HepG2 (cell line): ENCODE measurements around the gene ATP10A. TPM values are rescaled to one million over a fixed set of nuclear protein-coding genes. Genes with fewer than 3 reads are reported as not detected.

Experiments
- ATAC-seq: fragments of 200-7000 bp; cut with Tn5 transposase; 3 replicates; pipeline ENCODE4 v1.9.1; 2020; ENCODE audit warnings: mild to moderate bottlenecking, moderate library complexity
- BruUV-seq: library from RNA; stranded (reverse); fragments of 400-500 nt; replicated peaks from 2 replicates; lab custom pipeline; 2021; lab: Mats Ljungman, UMichigan
- CTCF ChIA-PET: fragments of 300-600 bp; formaldehyde crosslinking; extraction: SDS; loops from one replicate; lab custom pipeline; 2021; ENCODE audit warnings: low total read pairs, inconsistent platforms, low intra/inter-chr PET ratio; lab: Yijun Ruan, JAX
- POLR2A ChIA-PET: fragments of 350-600 bp; sonication (Branson Sonifier 250); formaldehyde crosslinking; loops from one replicate; lab custom pipeline; 2020; ENCODE audit warnings: antibody characterized with exemption, inconsistent platforms; lab: Yijun Ruan, JAX
- DNase-seq: peaks from one replicate; pipeline ENCODE4 v3.0.0-alpha.2; 2015; ENCODE audit warnings: low spot score
- FAIRE-seq: peaks from 3 replicates; lab custom pipeline; 2011; peaks lifted over from hg19 to GRCh38; lab: Jason Lieb, UNC
- H2AFZ ChIP-seq: one replicate; pipeline ENCODE4 v1.6.1; 2011; ENCODE audit warnings: low read length, inconsistent platforms
- H3K27ac ChIP-seq: fragments of 300-600 bp; 3 replicates; pipeline ENCODE4 v1.8.0; 2011; ENCODE audit warnings: mixed run types, mild to moderate bottlenecking, mixed read lengths, low read length, inconsistent platforms; ENCODE audit not compliant: insufficient read depth; ENCODE audit errors: extremely low read length
- H3K27me3 ChIP-seq, 2 experiments: fragments of 200-600 bp in 1 of 2; 2 replicates in 1 of 2; 3 replicates in 1 of 2; pipeline versions ENCODE4 v1.6.0 to v1.8.0; 2011; ENCODE audit warnings: low read length in 2 of 2, mild to moderate bottlenecking in 2 of 2, moderate library complexity in 2 of 2, inconsistent platforms in 1 of 2; ENCODE audit not compliant: insufficient read depth in 2 of 2, control insufficient read depth in 1 of 2
- H3K36me3 ChIP-seq, 2 experiments: fragments of 200-600 bp in 1 of 2; replicated peaks in 1 of 2; 2 replicates in 1 of 2; 3 replicates in 1 of 2; pipeline versions ENCODE4 v1.5.1 to v1.8.0; 2011; ENCODE audit warnings: low read length in 2 of 2, inconsistent platforms in 1 of 2; ENCODE audit not compliant: insufficient read depth in 2 of 2, control insufficient read depth in 1 of 2
- H3K4me1 ChIP-seq: 2 replicates; pipeline ENCODE4 v1.5.1; 2012; ENCODE audit warnings: low read length, inconsistent platforms; ENCODE audit not compliant: insufficient read depth
- H3K4me2 ChIP-seq: 2 replicates; pipeline ENCODE4 v1.6.0; 2011; ENCODE audit warnings: low read depth, low read length, inconsistent platforms
- H3K4me3 ChIP-seq, 3 experiments: fragments of 200-600 bp in 1 of 3; sonication (generic), shearing (Covaris generic) in 1 of 3; replicated peaks in 1 of 3; 2 replicates each; pipeline ENCODE4 v1.5.1; 2011 to 2016; ENCODE audit warnings: low read length in 3 of 3, inconsistent platforms in 2 of 3, low read depth in 2 of 3, mild to moderate bottlenecking in 2 of 3, control low read depth in 1 of 3, mixed read lengths in 1 of 3; ENCODE audit not compliant: insufficient read depth in 1 of 3
- H3K79me2 ChIP-seq: one replicate; pipeline ENCODE4 v1.6.1; 2011; ENCODE audit warnings: low read length, inconsistent platforms; ENCODE audit not compliant: insufficient read depth
- H3K9ac ChIP-seq: 2 replicates; pipeline ENCODE4 v1.6.0; 2011; ENCODE audit warnings: mild to moderate bottlenecking, low read depth, low read length, inconsistent platforms; ENCODE audit not compliant: insufficient read depth
- H3K9me3 ChIP-seq: 2 replicates; pipeline ENCODE4 v1.5.1; 2012; ENCODE audit warnings: mild to moderate bottlenecking, low read length
- H4K20me1 ChIP-seq: 2 replicates; pipeline ENCODE4 v1.6.0; 2011; ENCODE audit warnings: inconsistent platforms, mild to moderate bottlenecking, low read length, moderate library complexity; ENCODE audit not compliant: insufficient read depth
- ATF4 ChIP-seq, 2 experiments: fragments of 450-650 bp in 1 of 2; sonication (generic) in 1 of 2; formaldehyde crosslinking; IDR thresholded peaks; 2 replicates each; pipeline versions ENCODE4 v1.5.0 to v1.8.0; 2020 to 2022; ENCODE audit warnings: mild to moderate bottlenecking in 1 of 2, missing genetic modification reagents in 1 of 2
- CBX1 ChIP-seq: IDR thresholded peaks from one replicate; pipeline ENCODE4 v1.6.1; 2016; ENCODE audit warnings: antibody characterized with exemption, low read depth
- FOXA3 ChIP-seq: IDR thresholded peaks from 2 replicates; pipeline ENCODE4 v1.6.1; 2016; ENCODE audit warnings: missing genetic modification reagents, missing compliant biosample characterization
- GTF2F1 ChIP-seq: fragments of 150-350 bp; IDR thresholded peaks from 2 replicates; pipeline ENCODE4 v1.6.1; 2014; ENCODE audit warnings: low read length
- HDAC6 ChIP-seq: fragments of 200-600 bp; sonication (generic); IDR thresholded peaks from 2 replicates; pipeline ENCODE4 v1.7.0; 2017; ENCODE audit warnings: mild to moderate bottlenecking, antibody characterized with exemption, low read length, low read depth
- MED1 ChIP-seq: sonication (generic); formaldehyde crosslinking; IDR thresholded peaks from 2 replicates; pipeline ENCODE4 v1.4.0; 2020; ENCODE audit warnings: missing genetic modification reagents
- TBP ChIP-seq: sonication (generic); formaldehyde crosslinking; IDR thresholded peaks from 2 replicates; pipeline ENCODE4 v1.5.0; 2020; ENCODE audit warnings: missing genetic modification reagents
- ZFYVE20 ChIP-seq: sonication (generic); formaldehyde crosslinking; IDR thresholded peaks from 2 replicates; pipeline ENCODE4 v1.8.0; 2023; ENCODE audit warnings: low read depth, mild to moderate bottlenecking, moderate library complexity, missing genetic modification reagents, borderline replicate concordance
- ZNF235 ChIP-seq: sonication (generic); formaldehyde crosslinking; IDR thresholded peaks from 2 replicates; pipeline ENCODE4 v1.8.1; 2023; ENCODE audit warnings: mild to moderate bottlenecking, missing genetic modification reagents, borderline replicate concordance
- ZNF383 ChIP-seq: sonication (generic); formaldehyde crosslinking; IDR thresholded peaks from 2 replicates; pipeline ENCODE4 v1.4.0; 2020; ENCODE audit warnings: missing genetic modification reagents, mild to moderate bottlenecking, borderline replicate concordance
- ZNF567 ChIP-seq: sonication (generic); formaldehyde crosslinking; IDR thresholded peaks from 2 replicates; pipeline ENCODE4 v1.8.1; 2023; ENCODE audit warnings: mild to moderate bottlenecking, missing genetic modification reagents, borderline replicate concordance
- ZSCAN22 ChIP-seq: sonication (generic); formaldehyde crosslinking; IDR thresholded peaks from 2 replicates; pipeline ENCODE4 v1.4.0; 2020; ENCODE audit warnings: mild to moderate bottlenecking, missing genetic modification reagents
- WGBS: methylation state at CpG from one replicate; pipeline ENCODE4 v1.1.6; 2017; ENCODE audit warnings: low lambda C conversion rate; 5-methylcytosine and 5-hydroxymethylcytosine counted together
- in situ Hi-C: cut with HindIII; loops from 2 replicates; pipeline ENCODE4 v1.10.0; 2017; ENCODE audit warnings: low pct_unique_long_range_greater_than_20kb; ENCODE audit not compliant: extremely low pct_ligation_motif_present
- intact Hi-C: fragments of 100-400 bp; cut with micrococcal nuclease; formaldehyde crosslinking; loops from one replicate; pipeline ENCODE4 v1.10.0; 2022; ENCODE audit not compliant: unreplicated experiment
- polyA plus RNA-seq, 8 experiments: library from polyadenylated mRNA; depleted of rRNA in 3 of 8; stranded (reverse) in 7 of 8; unstranded in 1 of 8; fragments of >200 nt; fragmentation: Illumina TruSeq in 4 of 8; extraction: Trizol in 4 of 8; gene quantifications; 2 replicates each; pipeline versions ENCODE4 v1.2.1 to v1.2.3, GENCODE V29; 2011 to 2016; ENCODE audit warnings: low read depth in 4 of 8, missing spikeins in 1 of 8, mixed read lengths in 1 of 8; ENCODE audit not compliant: insufficient read depth in 1 of 8
- total RNA-seq, 5 experiments: library from RNA; depleted of rRNA; stranded (reverse); fragments of >200 nt; fragmentation: Illumina TruSeq; extraction: Trizol; gene quantifications; 2 replicates each; pipeline ENCODE4 v1.2.3, GENCODE V29; 2016; ENCODE audit warnings: low read depth in 1 of 5

The ATP10A gene
- total and polyA plus RNA-seq, 2 of the 13 experiments (the other 11 are each of a cell fraction or from before 2014, with no cell fraction given), result 0.58 to 4.2 TPM

DNA sequence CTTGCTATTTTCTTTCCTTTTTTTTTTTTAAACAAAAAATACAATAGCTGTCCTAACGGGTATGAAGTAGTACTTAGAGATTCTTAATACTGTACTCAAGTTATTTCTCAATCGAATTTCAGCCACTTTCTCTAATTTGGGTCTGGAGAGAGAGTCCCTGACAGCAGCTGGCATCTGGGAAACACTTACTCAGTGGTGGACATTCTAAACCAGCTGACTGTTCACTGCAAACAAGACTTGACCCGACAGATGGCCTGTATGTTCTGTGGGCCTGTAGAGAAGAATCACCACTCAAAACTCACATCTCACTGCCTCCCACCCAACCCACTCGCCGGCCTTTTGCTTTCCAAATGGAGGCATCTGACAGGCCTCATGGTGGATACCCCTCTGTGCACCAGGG lies 199.6 kb downstream of the ATP10A start:
- DNase-seq, result no peak
- no peak for ATAC-seq
- H3K4me1 ChIP-seq, result no peaks in the 10 kb centered on the region

GRCh38 chr15:25661898-25662297 lies 201.2 kb downstream of the ATP10A start:
- no peak for FAIRE-seq
- POLR2A ChIA-PET, result no interaction called here

More for the DNA sequence above, 199.6 kb downstream of the ATP10A start:
- TF ChIP-seq ZNF383 (CRISPR knock-in tag), result no peak
- no peak for TF ChIP-seq ZNF235 (CRISPR knock-in tag)
- Histone ChIP-seq H2AFZ (no peak overlapping the region), H3K4me3 (no peak overlapping the region), H3K27ac (no peak overlapping the region), H3K4me2 (no peak overlapping the region), H4K20me1 (no peaks in the 10 kb centered on the region), H3K27me3 (no peaks in the 10 kb centered on the region; a peak in 2 of 5 replicates), H3K9me3 (no peaks in the 10 kb centered on the region), H3K9ac (no peak overlapping the region), H3K79me2 (no peaks in the 10 kb centered on the region), H3K36me3 (no peaks in the 10 kb centered on the region)
- CTCF ChIA-PET, result no interaction called here
- in situ Hi-C loops (no loop called here), intact Hi-C loops (no loop called here)
- no peak for FAIRE-seq
- POLR2A ChIA-PET, result no interaction called here
- 11% methylated on average over 5 of the region's 5 CpGs for WGBS
- BruUV-seq, result no TSS peak

More at GRCh38 chr15:25661898-25662297, 201.2 kb downstream of the ATP10A start:
- Histone ChIP-seq H3K27ac (no peak overlapping the region), H3K4me3 (no peak overlapping the region), H3K4me2 (no peak overlapping the region), H3K79me2 (no peaks in the 10 kb centered on the region), H2AFZ (no peak overlapping the region), H4K20me1 (no peaks in the 10 kb centered on the region), H3K9me3 (no peaks in the 10 kb centered on the region), H3K27me3 (no peaks in the 10 kb centered on the region; a peak in 2 of 5 replicates), H3K36me3 (no peaks in the 10 kb centered on the region), H3K9ac (no peak overlapping the region), H3K4me1 (no peaks in the 10 kb centered on the region)
- in situ Hi-C loops, result no loop called here
- TF ChIP-seq GTF2F1 (no peak), TBP (CRISPR knock-in tag) (no peak), ATF4 (CRISPR knock-in tag; IDR thresholded peaks at IDR 0.05) (no peak), ZFYVE20 (CRISPR knock-in tag) (no peak), CBX1 (no peak), MED1 (CRISPR knock-in tag) (no peak), ZNF567 (CRISPR knock-in tag) (no peak), ZSCAN22 (no peak), HDAC6 (no peak), FOXA3 (CRISPR knock-in tag) (no peak)
- intact Hi-C loops, result no loop called here
- no TSS peak for BruUV-seq
- CTCF ChIA-PET, result no interaction called here
- ATAC-seq, result no peak
- WGBS, result 24% methylated on average over 4 of the region's 4 CpGs
- DNase-seq, result no peak
